Esophagus squamous epithelium (tissue), 5 donors: Measurements from ENCODE around the gene SBSN. TPM values are rescaled to one million over a fixed set of nuclear protein-coding genes. Genes with fewer than 3 reads are reported as not detected.
A peak's percentile ranks its signal among the peaks of the same experiment; 100 is the strongest.

Experiments used
- DNase-seq: peaks from one replicate; lab custom pipeline; 2025; lab: John Stamatoyannopoulos, UW
- H3K27ac ChIP-seq, 4 donors: fragments of 200-600 bp; sonication (generic); one replicate each; pipeline ENCODE4 v1.5.1; 2016 to 2019; ENCODE audit warnings: mild to moderate bottlenecking in 1 of 4
- H3K27me3 ChIP-seq, 4 donors: fragments of 200-600 bp; sonication (generic); 1 replicate in 3 of 4; 2 replicates in 1 of 4; pipeline versions ENCODE4 v1.5.1 to v1.6.0; 2017 to 2021; ENCODE audit warnings: antibody characterized with exemption in 1 of 4
- H3K36me3 ChIP-seq, 3 donors: fragments of 200-600 bp; sonication (generic); one replicate each; pipeline ENCODE4 v1.5.1; 2016 to 2019
- H3K4me1 ChIP-seq, 3 donors: fragments of 200-600 bp; sonication (generic); one replicate each; pipeline ENCODE4 v1.5.1; 2017 to 2019
- H3K4me3 ChIP-seq, 4 donors: fragments of 200-600 bp; sonication (generic); 1 replicate in 3 of 4; 2 replicates in 1 of 4; pipeline ENCODE4 v1.5.1; 2016 to 2019; ENCODE audit warnings: mild to moderate bottlenecking in 2 of 4, moderate library complexity in 1 of 4
- H3K9me3 ChIP-seq, 3 donors: fragments of 200-600 bp; sonication (generic); one replicate each; pipeline ENCODE4 v1.5.1; 2016 to 2019
- POLR2A ChIP-seq, 4 donors: fragments of 450-650 bp; IDR thresholded peaks; one replicate each; pipeline ENCODE4 v1.6.1; 2017; ENCODE audit warnings: antibody characterized with exemption in 4 of 4, mild to moderate bottlenecking in 4 of 4, moderate library complexity in 3 of 4
- WGBS, 2 donors: methylation state at CpG; one replicate each; pipeline ENCODE4 v1.1.5; 2018; 5-methylcytosine and 5-hydroxymethylcytosine counted together
- intact Hi-C: fragments of 100-400 bp; cut with DNase I; formaldehyde crosslinking; loops from one replicate; pipeline ENCODE4 v1.15.0; 2022
- total RNA-seq, 4 donors: library from RNA; depleted of rRNA; stranded (reverse); fragments of >200 nt; gene quantifications; one replicate each; pipeline ENCODE4 v1.1.0, GENCODE V29; 2016
- TF ChIP-seq, protein P1 (sequence below), 6 experiments: fragments of 450-650 bp in 4 of 6; fragments of 200-600 bp in 2 of 6; sonication (generic) in 2 of 6; IDR thresholded peaks; one replicate each; pipeline ENCODE4 v1.5.1; 2016 to 2019; ENCODE audit warnings: antibody characterized with exemption in 6 of 6, mild to moderate bottlenecking in 4 of 6, moderate library complexity in 4 of 6
- donor health status: DM: yes; HTN: yes; CAD: no.

Gene SBSN
- total RNA-seq, 4 donors from 2014 or later = 58.2 to 1,096 (median 541) TPM

DNA sequence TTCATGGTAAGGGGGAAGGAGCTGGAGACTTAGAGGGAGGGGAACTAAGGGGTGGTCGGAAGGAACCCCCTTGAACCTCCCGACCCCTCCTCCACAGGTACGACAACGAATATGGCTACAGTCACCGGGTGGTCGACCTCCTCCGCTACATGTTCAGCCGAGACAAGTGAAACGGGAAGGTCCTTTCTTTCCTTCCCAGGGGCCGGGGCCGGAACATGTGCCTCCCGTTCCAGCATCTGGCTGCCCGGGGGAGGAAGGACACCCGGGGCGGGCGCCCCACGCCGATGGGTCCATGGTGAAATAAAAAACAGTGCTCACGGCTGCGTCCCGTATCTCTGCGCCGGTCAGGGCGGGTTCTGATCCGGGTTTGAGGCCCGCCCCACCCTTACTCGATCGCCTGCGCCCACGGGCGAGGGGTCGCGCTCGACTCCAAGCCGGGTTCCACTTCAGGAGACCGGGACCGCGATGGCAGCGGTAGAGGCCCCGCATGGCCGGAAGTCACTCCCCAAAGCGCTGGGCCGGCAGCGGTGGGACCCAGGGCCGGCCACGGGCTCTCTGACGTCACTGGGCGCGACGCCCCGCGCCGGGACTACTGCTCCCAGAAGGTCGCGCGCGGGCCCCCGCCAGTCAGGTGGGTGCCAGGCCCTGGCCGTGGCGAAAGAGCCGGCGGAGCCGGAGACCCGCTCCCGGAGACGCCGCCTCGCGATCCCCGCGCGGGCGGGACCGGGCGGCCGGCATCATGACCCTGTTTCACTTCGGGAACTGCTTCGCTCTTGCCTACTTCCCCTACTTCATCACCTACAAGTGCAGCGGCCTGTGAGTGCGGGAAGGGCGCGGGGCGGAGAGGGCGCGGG lies 17.1 kb upstream of the SBSN start, which contains the start of gene TMEM147:
Gene TMEM147 (plus strand): TSS at position 626 of the 854 bp plus-strand sequence. CDS start 114 bp downstream, at position 740.
- 0 to 1% methylated on average over 3 to 22 of the region's 85 CpGs for WGBS, 2 donors
- intact Hi-C loops = loop anchor here (10.0 kb wide), 1 partner anchor 170 kb away; the partner anchor contains the start of gene KMT2B
- Histone ChIP-seq H3K4me3 (peak within 1 kb of the TSS; percentile 63 to 88 (median 82)), H3K9me3 (no peaks in the 10 kb centered on the region), H3K36me3 (peaks cover 0 to 39% (median 0%) of the 10 kb centered on the region in 3 donors), H3K4me1 (peaks cover 18 to 47% (median 19%) of the 10 kb centered on the region in 3 donors), H3K27ac (peak within 1 kb of the TSS; percentile 85 to 92 (median 86)), H3K27me3 (no peaks in the 10 kb centered on the region)
- TF ChIP-seq, protein P1, sequence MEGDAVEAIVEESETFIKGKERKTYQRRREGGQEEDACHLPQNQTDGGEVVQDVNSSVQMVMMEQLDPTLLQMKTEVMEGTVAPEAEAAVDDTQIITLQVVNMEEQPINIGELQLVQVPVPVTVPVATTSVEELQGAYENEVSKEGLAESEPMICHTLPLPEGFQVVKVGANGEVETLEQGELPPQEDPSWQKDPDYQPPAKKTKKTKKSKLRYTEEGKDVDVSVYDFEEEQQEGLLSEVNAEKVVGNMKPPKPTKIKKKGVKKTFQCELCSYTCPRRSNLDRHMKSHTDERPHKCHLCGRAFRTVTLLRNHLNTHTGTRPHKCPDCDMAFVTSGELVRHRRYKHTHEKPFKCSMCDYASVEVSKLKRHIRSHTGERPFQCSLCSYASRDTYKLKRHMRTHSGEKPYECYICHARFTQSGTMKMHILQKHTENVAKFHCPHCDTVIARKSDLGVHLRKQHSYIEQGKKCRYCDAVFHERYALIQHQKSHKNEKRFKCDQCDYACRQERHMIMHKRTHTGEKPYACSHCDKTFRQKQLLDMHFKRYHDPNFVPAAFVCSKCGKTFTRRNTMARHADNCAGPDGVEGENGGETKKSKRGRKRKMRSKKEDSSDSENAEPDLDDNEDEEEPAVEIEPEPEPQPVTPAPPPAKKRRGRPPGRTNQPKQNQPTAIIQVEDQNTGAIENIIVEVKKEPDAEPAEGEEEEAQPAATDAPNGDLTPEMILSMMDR (IDR thresholded peaks at IDR 0.05) = peak in 2 of 6 experiments; percentile 18 to 21
- TF ChIP-seq POLR2A (IDR thresholded peaks at IDR 0.05) = peak in 2 of 4 donors; percentile 57 to 66
- DNase-seq = peak; percentile 44

DNA sequence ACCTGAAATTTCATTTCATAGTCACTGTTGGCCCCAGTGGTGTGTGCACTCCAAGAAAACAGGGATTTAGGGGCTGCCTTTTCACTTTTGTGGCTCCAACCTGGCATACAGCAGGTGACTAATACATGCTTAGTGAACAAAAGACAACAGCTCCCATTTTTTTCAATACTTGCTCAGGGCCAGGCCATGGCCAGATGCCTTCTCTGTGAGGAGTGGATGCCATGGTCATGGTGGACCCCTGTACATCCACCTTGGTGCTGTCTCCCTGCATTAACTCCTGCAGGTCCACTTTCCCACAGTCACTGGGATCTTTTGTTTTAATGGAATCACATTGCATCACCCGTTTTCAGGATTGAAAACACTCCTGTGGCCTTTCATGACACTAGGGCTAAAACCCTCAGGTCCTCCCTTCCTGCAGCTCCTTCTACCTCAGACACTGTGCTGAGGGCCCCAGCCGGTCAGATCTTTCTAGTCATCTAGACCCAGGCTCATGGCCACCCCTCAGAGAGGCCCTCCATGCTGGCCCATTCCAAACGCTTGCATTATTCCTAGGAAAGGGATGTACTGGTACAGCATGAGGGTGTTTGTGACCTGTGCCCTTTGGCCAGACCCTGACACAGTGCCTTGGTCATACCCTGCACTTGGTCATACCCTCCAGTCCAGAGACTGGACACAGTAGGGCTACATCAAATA lies 16.1 kb upstream of the SBSN start:
- no peaks in the 10 kb centered on the region for H3K27me3 ChIP-seq
- no peaks in the 10 kb centered on the region for H3K9me3 ChIP-seq
- H3K27ac ChIP-seq = peak overlapping the region; percentile 85 to 92 (median 86)
- peak overlapping the region; percentile 63 to 88 (median 82) for H3K4me3 ChIP-seq
- peaks cover 18 to 45% (median 19%) of the 10 kb centered on the region in 3 donors for H3K4me1 ChIP-seq
- TF ChIP-seq, protein P1 (IDR thresholded peaks at IDR 0.05) = no peak
- no peak for TF ChIP-seq POLR2A (IDR thresholded peaks at IDR 0.05)
- intact Hi-C loops = loop anchor here (10.0 kb wide), 1 partner anchor 171 kb away; the partner anchor contains the start of gene KMT2B
- 86 to 90% methylated on average over 3 of the region's 3 CpGs for WGBS, 2 donors
- peaks cover 0 to 34% (median 0%) of the 10 kb centered on the region in 3 donors for H3K36me3 ChIP-seq
- DNase-seq = no peak

DNA sequence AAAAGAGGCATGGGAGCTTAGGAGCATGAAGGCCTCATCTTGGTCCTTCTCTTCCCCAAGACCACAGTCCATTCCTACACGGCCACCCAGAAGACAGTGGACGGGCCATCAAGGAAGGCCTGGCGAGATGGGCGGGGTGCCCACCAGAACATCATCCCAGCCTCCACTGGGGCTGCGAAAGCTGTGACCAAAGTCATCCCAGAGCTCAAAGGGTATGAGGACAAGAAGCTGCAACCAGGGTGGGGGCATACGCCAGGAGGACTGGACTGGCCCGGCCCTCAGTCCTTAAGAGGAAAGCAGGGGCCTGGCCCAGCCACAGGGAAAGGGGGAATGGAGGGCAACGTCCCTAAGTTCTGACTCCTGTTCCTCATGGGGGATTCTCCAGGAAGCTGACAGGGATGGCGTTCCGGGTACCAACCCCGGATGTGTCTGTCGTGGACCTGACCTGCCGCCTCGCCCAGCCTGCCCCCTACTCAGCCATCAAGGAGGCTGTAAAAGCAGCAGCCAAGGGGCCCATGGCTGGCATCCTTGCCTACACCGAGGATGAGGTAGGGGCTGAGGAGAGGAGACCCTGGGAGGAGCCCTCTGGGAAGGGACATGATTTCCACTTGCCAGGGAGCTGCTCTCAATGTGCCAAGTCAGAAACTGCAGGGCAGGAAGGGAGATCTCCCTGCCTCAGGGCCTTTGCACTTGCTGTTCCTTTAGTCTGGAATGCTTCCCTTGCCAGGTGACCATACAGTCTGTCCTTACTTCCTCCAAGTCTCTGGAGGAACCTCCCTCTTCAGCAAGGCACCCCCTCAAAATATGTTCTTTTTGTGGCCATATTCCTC lies 15.4 kb upstream of the SBSN start:
- 60 to 96% methylated on average over 1 to 7 of the region's 15 CpGs for WGBS, 2 donors
- intact Hi-C loops = loop anchor here (10.0 kb wide), 1 partner anchor 171 kb away; the partner anchor contains the start of gene KMT2B
- TF ChIP-seq, protein P1 (IDR thresholded peaks at IDR 0.05) = no peak
- TF ChIP-seq POLR2A (IDR thresholded peaks at IDR 0.05) = no peak
- H3K27ac ChIP-seq = no peak overlapping the region
- no peaks in the 10 kb centered on the region for H3K9me3 ChIP-seq
- no peak overlapping the region for H3K4me3 ChIP-seq
- H3K27me3 ChIP-seq = no peaks in the 10 kb centered on the region
- H3K4me1 ChIP-seq = peaks cover 18 to 38% (median 19%) of the 10 kb centered on the region in 3 donors
- DNase-seq = no peak
- H3K36me3 ChIP-seq = peaks cover 0 to 32% (median 0%) of the 10 kb centered on the region in 3 donors

DNA sequence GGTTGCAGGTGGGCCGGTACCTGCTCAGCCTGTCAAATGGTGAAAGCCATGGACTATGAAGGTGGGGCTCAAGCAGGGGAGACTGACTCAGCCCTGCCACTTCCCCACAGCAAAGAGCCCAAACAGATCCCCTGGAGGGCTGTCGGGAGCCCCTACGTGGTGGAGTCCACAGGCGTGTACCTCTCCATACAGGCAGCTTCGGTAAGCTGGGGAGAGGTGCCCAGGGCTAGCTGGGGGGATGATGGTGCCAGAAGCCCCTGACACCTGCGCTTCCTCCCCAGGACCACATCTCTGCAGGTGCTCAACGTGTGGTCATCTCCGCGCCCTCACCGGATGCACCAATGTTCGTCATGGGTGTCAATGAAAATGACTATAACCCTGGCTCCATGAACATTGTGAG lies 14.1 kb upstream of the SBSN start:
- intact Hi-C loops = loop anchor here (10.0 kb wide), 1 partner anchor 173 kb away; the partner anchor contains the start of gene KMT2B
- H3K4me1 ChIP-seq = peaks cover 18 to 27% (median 19%) of the 10 kb centered on the region in 3 donors
- WGBS, 2 donors = 90 to 93% methylated on average over 5 to 9 of the region's 11 CpGs
- no peaks in the 10 kb centered on the region for H3K9me3 ChIP-seq
- peaks cover 0 to 19% (median 0%) of the 10 kb centered on the region in 3 donors for H3K36me3 ChIP-seq
- TF ChIP-seq POLR2A (IDR thresholded peaks at IDR 0.05) = no peak
- TF ChIP-seq, protein P1 (IDR thresholded peaks at IDR 0.05) = no peak
- no peaks in the 10 kb centered on the region for H3K27me3 ChIP-seq
- H3K4me3 ChIP-seq = no peak overlapping the region
- no peak for DNase-seq
- no peak overlapping the region for H3K27ac ChIP-seq
